Measurements from ENCODE around the gene SWAP70. TPM values are rescaled to one million over a fixed set of nuclear protein-coding genes. Genes with fewer than 3 reads are reported as not detected.

Gene SWAP70
- total and polyA plus RNA-seq, 9 of the 15 experiments (the other 6 are each of a cell fraction or from before 2014, with no cell fraction given): 1.7 to 4.9 (median 3.9) TPM

DNA sequence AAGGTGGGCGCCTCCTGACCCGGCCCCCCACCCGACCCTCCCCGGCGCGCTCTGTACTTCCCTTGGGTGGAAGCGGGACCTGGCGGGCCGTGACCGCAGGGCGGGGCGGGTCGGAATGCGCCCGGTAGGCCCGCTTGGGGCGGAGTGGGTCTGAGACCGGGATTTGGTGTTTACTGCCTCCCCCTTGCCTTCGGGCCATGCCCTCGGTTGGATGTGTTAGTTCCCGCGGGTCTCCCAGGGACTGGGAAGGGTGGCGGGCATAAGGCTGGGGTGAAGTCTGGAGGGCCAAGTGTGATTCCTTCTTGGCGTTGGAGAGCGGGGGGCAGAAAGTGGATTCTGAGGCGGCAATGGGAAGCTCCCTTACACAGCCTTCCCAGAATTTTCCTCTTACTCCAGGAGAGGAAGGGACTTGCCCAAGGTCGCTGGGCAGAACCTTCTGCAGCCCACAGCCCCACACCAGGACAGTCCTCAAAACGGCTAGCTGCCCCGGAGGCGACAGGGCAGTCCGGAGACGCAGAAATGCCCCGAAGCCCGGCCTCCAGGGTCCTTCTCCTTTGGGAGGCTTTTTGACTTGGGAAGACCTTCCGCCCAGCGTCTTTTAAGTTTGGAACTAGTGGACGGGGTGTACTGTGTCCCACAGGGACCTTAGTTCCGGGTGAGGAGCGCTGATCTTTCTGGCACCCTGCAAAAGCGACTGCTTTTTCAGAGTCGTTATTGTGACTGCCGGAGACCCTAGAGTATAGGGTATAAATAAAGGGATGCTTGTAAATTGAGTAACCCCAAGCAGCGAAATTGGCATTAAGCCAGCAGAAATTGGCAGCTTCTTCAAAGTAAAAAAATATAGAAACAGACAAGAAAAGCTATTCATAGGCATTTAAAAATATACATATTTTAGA lies 647 bp downstream of the SWAP70 start:
- CTCF ChIA-PET (ENCODE audit: low intra/inter-chr PET ratio): no interaction called here
- peaks cover 0 to 10% of the 10 kb centered on the region in 2 experiments; a peak in 3 of 5 replicates for H3K4me1 ChIP-seq (replicated peaks in 1 of 2; ENCODE audit: control insufficient read depth in 2 of 2, insufficient read depth in 2 of 2, low read length in 2 of 2)
- peaks cover 3% of the 10 kb centered on the region for H3K9me3 ChIP-seq (replicated peaks; ENCODE audit: control insufficient read depth, insufficient read depth, low read depth, low read length)
- DNase-seq (ENCODE audit: extremely low read depth in 1 of 4, low spot score in 3 of 4) (peak in 2 of 4 experiments; percentile 12 to 25), FAIRE-seq (no peak), ATAC-seq (peak; percentile 76)
- no peaks in the 10 kb centered on the region for H3K36me3 ChIP-seq (ENCODE audit: control insufficient read depth, insufficient read depth, low read length)
- peak overlapping the region; percentile 37; the same call in 1 of the 3 replicates for H3K27ac ChIP-seq (ENCODE audit: extremely low read depth, low read depth, low read length)
- POLR2A ChIA-PET: no interaction called here
- BruUV-seq (replicated peaks): TSS peak; percentile 42
- no peaks in the 10 kb centered on the region for H3K9me1 ChIP-seq (ENCODE audit: control insufficient read depth, insufficient read depth, low read length)
- peak overlapping the region; percentile 44; the same call in 1 of the 2 replicates for H2AFZ ChIP-seq (ENCODE audit: low read depth, low read length)
- in situ Hi-C loops (cut with MboI) (no loop called here), intact Hi-C loops (cut with micrococcal nuclease) (no loop called here)
- peak overlapping the region; percentile 12 to 85; a peak in 2 of 4 replicates for H3K9ac ChIP-seq (ENCODE audit: insufficient read depth in 1 of 2, low read depth in 2 of 2, low read length in 2 of 2)
- H3K27me3 ChIP-seq (ENCODE audit: control insufficient read depth in 2 of 2, insufficient read depth in 2 of 2, low read length in 2 of 2): no peaks in the 10 kb centered on the region
- H3K79me2 ChIP-seq (ENCODE audit: control insufficient read depth, insufficient read depth, low read length): no peaks in the 10 kb centered on the region
- 54% methylated on average over 29 of the region's 43 CpGs for WGBS (ENCODE audit: insufficient coverage, low coverage, missing lambda C conversion rate)
- peak overlapping the region; percentile 47 for H3K4me3 ChIP-seq
- peak overlapping the region; percentile 74; the same call in 1 of the 2 replicates for H3K4me2 ChIP-seq (ENCODE audit: insufficient read depth, low read length)
- H4K20me1 ChIP-seq (replicated peaks; ENCODE audit: control insufficient read depth, insufficient read depth, low read length): no peaks in the 10 kb centered on the region
- TF ChIP-seq SMAD1 (IDR thresholded peaks at IDR 0.05; ENCODE audit: low read depth, low read length, partially characterized antibody): no peak
- TF ChIP-seq NFIC (IDR thresholded peaks at IDR 0.05): peak; percentile 88
- TF ChIP-seq ZNF146 (CRISPR knock-in tag; IDR thresholded peaks at IDR 0.05; ENCODE audit: unreplicated experiment): no peak
- TF ChIP-seq NCOA1 (IDR thresholded peaks at IDR 0.05; ENCODE audit: low read depth): no peak
- TF ChIP-seq ZNF644 (tag; IDR thresholded peaks at IDR 0.05; ENCODE audit: low read depth): no peak
- TF ChIP-seq SETDB1 (IDR thresholded peaks at IDR 0.05; ENCODE audit: low read length): no peak
- TF ChIP-seq, protein P1, sequence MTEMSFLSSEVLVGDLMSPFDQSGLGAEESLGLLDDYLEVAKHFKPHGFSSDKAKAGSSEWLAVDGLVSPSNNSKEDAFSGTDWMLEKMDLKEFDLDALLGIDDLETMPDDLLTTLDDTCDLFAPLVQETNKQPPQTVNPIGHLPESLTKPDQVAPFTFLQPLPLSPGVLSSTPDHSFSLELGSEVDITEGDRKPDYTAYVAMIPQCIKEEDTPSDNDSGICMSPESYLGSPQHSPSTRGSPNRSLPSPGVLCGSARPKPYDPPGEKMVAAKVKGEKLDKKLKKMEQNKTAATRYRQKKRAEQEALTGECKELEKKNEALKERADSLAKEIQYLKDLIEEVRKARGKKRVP (CRISPR knock-in tag; IDR thresholded peaks at IDR 0.05): no peak
- TF ChIP-seq, protein P2, sequence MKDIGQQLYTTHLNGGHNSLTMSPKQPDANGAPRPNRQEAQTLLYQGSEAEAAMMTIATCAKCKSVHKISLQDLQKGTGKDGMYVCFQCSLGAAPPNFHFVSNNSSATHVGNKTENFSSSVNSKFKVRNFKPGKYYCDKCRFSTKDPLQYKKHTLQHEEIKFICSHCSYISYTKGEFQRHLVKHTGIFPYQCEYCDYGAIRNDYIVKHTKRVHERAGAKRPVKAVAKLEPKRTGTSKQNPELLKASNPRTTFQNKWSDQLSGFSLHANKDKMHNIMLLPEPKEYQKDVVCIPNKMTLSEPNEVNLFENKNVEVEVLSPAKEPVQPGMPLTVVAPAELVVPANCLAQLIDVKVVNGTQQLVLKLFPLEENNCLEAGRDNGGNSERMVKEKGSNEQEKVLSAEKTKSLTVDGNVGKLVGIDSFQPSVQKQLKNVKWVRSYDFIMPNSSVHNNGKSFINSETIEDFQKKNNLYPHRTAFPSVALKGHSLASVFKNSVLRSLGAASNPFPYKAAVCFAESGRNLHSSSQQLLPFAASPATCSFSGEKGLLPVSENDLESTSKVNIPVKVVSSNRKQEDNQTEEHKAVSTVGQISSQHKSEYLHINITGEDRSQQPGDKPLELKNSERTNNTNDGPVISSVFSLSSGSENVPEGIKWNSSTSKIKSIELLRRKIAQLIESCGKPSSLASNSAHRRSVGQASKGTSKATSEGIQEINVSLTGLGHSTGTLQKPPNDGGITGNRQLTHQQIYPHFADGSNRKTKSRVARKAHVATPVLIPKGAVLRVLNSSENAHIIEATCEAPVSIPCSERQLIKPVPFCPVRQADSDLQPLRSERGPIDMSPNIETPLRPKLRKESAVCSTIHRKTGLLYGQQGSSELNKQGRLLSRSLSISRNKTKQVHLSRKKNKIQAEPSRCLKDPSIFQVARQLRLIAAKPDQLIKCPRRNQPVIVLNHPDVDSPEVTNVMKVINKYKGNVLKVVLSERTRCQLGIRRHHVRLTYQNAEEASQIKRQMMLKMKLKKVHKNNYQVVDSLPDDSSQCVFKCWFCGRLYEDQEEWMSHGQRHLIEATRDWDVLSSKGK (CRISPR knock-in tag; IDR thresholded peaks at IDR 0.05): no peak
- TF ChIP-seq DDX20 (tag; IDR thresholded peaks at IDR 0.05; ENCODE audit: low read depth): no peak
- no peak for TF ChIP-seq KDM4B (IDR thresholded peaks at IDR 0.05; ENCODE audit: borderline replicate concordance in 2 of 2, low read depth in 1 of 2)
- no peak for TF ChIP-seq ESRRA (IDR thresholded peaks at IDR 0.05; ENCODE audit: borderline replicate concordance, low read depth)
- TF ChIP-seq RAD21 (CRISPR knock-in tag; conservative IDR thresholded peaks at IDR 0.05 in 1 of 2, IDR thresholded peaks at IDR 0.05 in 1 of 2): no peak
- TF ChIP-seq ZBTB7A (IDR thresholded peaks at IDR 0.05; ENCODE audit: borderline replicate concordance, control insufficient read depth, low read depth, low read length): peak; percentile 40; the same call in 1 of the 2 replicates
- no peak for TF ChIP-seq MYBL2 (IDR thresholded peaks at IDR 0.05; ENCODE audit: low read depth)
- TF ChIP-seq MYBL2 (CRISPR knock-in tag; IDR thresholded peaks at IDR 0.05; ENCODE audit: borderline replicate concordance): no peak
- TF ChIP-seq MTF1 (CRISPR knock-in tag; IDR thresholded peaks at IDR 0.05; ENCODE audit: borderline replicate concordance): no peak
- TF ChIP-seq PTRF (tag; IDR thresholded peaks at IDR 0.05): no peak

Data from K562 (cell line).